ENCODE data around the gene CDK11B.
A peak's percentile ranks its signal among the peaks of the same experiment; 100 is the strongest.
"Not testable (repeated sequence)": the region's sequence is repeated elsewhere in the genome, so short reads cannot be mapped to it uniquely, and the experiment has no call there.

Gene CDK11B

DNA sequence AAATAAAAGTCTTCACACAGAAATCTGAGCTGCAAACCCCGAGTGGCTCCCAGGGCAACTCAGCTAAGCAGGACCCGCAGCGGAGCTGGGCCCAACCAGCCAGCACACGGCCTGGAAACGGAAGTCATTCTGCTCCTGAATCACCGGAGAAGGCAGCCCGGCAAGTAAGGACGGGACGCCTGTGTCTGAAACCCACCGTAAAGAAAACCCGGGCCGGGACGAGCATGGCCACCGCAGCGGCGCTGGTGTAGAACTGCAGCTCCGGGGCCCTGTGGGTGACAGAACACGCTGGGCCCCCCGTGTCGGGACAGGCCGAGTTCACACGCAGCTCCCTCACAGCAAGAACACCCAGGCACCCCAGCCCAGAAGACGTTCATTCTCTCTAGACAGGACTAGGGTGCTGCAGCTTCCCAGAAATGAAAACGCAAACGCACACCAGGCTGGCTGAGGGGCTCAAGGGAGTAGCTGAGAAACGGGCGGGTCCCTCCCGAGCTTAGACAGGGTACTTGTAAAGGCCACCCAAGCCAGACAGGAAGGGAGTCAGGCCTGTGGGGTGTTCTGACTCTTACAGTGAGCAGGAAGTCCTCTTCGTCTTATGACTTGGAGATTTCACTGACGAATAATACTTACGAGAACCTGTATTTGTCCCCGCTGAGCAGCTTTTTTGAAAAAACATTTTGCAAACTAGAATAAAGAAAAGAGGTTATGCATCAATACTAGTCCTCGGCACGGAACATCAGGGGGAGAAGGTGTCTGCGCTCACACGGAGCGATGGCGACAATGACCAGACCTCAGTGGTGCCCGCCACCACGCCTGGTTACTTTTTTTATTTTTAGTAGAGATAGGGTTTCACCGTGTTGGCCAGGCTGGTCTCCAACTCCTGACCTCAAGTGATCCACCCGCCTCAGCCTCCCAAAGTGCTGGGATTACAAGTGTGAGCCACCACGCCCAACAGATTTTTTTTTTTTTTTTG lies 10.9 kb upstream of the CDK11B start:
- no peak for DNase-seq (ENCODE audit: low read depth)
- H3K4me3 ChIP-seq (ENCODE audit: low read depth, low read length), result no peak overlapping the region
- TF ChIP-seq, protein P1, sequence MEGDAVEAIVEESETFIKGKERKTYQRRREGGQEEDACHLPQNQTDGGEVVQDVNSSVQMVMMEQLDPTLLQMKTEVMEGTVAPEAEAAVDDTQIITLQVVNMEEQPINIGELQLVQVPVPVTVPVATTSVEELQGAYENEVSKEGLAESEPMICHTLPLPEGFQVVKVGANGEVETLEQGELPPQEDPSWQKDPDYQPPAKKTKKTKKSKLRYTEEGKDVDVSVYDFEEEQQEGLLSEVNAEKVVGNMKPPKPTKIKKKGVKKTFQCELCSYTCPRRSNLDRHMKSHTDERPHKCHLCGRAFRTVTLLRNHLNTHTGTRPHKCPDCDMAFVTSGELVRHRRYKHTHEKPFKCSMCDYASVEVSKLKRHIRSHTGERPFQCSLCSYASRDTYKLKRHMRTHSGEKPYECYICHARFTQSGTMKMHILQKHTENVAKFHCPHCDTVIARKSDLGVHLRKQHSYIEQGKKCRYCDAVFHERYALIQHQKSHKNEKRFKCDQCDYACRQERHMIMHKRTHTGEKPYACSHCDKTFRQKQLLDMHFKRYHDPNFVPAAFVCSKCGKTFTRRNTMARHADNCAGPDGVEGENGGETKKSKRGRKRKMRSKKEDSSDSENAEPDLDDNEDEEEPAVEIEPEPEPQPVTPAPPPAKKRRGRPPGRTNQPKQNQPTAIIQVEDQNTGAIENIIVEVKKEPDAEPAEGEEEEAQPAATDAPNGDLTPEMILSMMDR (conservative IDR thresholded peaks at IDR 0.05; ENCODE audit: low read depth, low read length), result no peak

DNA sequence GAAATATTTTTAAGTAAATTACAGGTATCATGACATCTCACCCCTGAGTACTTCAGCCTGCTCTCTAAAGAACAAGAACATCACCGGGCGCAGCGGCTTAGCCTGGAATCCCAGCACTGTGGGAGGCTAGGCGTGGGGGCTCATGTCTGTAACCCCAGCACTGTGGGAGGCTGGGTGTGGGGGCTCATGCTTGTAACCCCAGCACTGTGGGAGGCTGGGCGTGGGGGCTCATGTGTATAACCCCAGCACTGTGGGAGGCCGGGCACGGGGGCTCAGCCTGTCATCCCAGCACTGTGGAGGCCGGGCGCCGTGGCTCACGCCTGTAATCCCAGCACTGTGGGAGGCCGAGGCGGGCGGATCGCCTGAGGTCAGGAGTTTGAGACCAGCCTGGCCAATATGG lies 7.7 kb upstream of the CDK11B start:
- H3K4me3 ChIP-seq (ENCODE audit: low read depth, low read length), result no peak overlapping the region
- no peak for DNase-seq (ENCODE audit: low read depth)
- TF ChIP-seq, protein P1 (conservative IDR thresholded peaks at IDR 0.05; ENCODE audit: low read depth, low read length), result no peak

DNA sequence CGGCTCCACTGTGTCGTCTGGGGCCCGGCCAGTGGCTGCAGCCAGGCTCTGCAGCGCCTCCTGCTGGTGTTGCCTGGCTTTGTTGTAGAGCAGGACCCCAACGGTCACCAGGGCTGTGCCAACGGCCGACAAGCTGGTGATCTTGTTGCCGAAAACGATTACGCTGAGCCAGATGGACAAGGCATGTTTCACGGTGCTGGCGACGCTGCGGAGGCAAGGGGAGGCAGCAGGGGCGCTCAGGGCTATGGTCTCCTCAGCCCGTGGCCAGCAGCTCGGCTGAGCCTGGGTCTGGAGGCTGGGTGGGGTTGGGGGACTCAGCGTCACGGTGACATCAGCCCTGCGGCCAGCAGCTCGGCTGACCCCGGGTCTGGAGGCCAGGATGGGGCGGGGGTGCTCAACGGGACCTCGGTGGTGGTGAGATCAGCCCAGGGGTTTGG lies 7.0 kb upstream of the CDK11B start:
- TF ChIP-seq, protein P1 (conservative IDR thresholded peaks at IDR 0.05; ENCODE audit: low read depth, low read length), result peak; percentile 59
- DNase-seq (ENCODE audit: low read depth), result no peak
- no peak overlapping the region for H3K4me3 ChIP-seq (ENCODE audit: low read depth, low read length)

DNA sequence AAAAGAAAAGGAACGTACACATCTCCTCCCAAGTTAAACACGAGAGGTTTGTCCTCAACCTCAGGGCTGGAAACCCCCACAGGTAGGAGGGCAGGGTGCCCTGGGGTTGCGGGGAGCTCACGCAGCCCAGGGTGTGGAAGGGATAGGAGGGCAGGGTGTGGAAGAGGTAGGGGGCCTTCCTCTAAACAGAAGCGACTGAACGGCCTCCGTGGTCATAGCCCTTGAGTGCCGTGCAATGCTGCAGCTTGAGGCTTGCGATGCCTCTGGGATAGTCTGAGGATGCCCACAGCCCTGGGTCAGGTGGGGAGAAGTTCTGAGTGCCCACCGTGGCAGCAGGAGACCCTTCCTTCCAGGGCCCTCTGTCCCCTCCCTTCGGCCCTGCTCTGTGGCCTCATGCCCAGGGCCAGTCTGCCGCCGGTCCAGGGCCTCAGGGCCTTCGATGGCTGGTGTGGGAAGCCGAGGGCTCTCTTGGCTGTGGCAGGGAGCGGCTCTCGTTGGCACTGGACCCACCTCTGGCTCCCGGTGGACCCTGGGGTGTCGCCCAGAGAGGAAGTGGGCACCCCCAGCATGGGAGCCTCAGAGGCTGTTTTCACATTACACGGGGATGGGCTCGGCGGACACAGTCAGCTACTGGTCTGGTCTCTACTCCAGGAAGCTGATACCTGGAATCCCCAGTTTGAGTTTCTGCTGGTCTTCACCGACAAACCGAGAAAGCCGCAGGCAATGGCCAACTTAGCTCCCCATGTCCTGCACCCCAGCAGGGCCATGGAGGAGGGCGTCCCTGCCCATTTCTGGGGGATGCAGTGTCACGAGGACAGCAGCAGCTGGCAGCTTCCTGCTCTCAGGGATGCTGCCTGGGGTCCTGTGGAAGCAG lies 6.4 kb upstream of the CDK11B start:
- DNase-seq (ENCODE audit: low read depth), result no peak
- TF ChIP-seq, protein P1 (conservative IDR thresholded peaks at IDR 0.05; ENCODE audit: low read depth, low read length), result no peak
- H3K4me3 ChIP-seq (ENCODE audit: low read depth, low read length), result no peak overlapping the region

DNA sequence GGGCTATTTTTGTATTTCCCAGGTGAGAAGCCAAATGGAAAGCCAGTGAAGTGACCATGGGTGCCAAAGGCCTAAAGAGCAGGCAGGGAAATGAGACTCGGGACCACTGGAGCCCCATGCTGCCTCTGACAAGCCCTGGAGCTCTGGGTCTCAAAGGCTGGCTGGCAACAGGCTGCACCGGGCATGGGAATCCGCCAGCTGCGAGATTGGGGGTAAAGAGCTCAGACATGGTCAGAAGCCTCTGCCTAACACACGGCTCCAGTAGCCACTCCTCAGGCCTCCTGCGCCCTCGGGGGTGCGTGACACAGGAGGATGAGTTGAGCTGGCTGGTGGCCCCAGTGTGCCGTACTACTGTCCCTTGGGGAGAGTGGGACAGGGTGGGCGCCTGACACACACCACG lies 5.5 kb upstream of the CDK11B start:
- H3K4me3 ChIP-seq (ENCODE audit: low read depth, low read length); DNase-seq (ENCODE audit: low read depth): not testable (repeated sequence)

DNA sequence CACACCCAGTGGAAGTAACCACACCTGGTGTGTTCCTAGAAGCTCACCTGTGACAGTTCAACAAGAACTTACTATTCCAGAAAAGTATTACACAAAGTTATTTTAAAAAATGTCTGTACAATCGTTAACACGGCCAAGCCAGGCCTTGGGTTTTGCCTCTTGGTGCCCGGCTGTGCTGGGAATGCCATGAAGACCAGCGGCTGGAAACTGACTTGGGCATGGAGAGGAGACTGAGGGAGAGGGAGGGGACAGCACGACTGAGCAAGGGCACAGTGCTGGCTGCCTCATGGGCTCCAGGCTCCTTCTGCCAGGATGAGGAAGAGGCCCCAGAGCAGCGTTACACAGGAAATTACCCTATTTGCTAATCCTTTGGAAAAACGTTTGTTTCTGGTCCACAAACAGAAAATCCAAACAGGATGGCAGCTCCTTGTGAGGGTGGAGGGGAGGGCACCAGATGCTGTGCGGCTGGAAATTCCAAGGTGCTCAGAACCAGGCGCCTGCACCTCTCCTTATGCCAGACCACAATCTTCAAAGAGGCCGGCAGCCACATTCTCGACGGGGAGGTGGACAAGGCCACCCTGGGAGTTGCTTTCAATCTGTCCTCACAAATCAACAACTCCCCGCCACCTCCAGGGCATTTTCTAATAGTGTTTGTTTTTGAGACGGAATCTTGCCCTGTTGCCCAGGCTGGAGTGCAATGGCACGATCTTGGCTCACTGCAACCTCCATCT lies 4.2 kb upstream of the CDK11B start:
- DNase-seq (ENCODE audit: low read depth); H3K4me3 ChIP-seq (ENCODE audit: low read depth, low read length): not testable (repeated sequence)

DNA sequence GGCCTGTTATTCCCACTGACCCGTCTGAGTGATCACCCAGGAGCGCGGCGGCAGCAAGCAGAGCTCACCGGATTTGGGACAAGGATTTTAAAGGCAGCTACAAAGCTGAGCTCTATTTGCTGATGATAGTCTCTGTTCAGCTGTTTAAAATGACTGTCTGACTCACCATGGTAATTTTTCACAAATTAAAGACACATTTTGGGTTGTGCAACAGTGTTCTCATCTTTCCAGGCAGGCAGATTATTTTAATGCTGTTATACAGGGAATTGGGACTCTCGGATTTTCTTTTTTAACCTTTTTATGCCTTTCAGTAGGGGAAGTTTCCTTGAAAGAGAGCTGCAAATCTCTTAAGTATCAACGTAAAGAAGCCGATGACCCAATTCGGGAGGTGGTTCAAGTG lies 3.6 kb upstream of the CDK11B start:
- H3K4me3 ChIP-seq (ENCODE audit: low read depth, low read length), result not testable (repeated sequence)

DNA sequence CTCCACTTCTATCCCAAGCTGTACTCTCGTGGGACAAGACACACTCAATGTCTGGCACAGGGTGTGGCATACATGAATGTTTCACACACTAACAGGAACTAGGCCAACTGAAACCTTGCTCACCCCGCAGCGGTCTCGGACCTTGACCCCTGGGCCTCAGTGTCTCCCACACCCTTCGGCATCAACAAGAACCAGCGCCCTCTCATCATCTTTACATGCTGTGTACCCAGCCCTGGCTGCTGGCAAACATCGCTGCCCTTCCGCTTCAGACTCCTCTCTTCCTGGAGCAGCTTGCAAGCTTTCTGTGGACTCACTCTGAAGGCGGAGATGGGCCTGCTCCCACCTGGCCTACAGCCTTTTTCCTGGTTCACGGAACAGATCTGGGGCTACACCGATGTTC lies 10.5 kb downstream of the CDK11B start:
- DNase-seq (ENCODE audit: low read depth); H3K4me3 ChIP-seq (ENCODE audit: low read depth, low read length): not testable (repeated sequence)

More for the DNA sequence above, 3.6 kb upstream of the CDK11B start:
- DNase-seq (ENCODE audit: low read depth), result peak; percentile 36

DNA sequence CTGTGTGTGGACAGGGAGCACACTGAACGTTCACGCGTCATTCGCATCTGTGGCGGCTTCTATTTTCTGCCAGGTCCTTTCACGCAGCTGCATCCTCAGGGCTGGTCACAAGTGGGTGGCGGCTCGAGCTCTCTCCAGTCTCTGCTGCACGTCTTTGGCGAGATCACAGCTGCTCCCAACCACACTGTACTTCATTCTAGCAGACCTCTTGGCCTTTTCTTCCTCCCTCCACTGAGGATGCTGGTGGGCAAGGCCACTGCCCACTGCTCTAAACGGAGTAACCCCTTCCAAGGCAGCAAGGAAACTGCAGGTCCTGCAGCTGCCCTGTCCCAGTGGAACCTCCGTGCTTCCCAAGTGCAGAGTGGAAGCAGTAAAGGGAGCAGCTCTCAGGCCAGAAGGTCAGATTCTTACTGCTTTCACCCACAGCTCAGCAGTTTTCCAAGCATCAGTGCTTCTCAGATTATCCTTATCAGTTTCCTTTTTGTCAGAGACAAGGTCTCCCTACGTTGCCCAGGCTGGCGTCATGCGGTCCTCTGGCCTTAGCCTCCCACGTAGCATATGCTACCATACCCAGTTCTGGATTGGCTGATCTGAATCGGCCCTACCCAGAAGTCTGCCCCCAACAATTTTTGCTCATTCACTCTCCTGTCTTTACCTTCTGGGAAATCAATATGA lies 11.1 kb downstream of the CDK11B start:
- not testable (repeated sequence) for DNase-seq (ENCODE audit: low read depth)

DNA sequence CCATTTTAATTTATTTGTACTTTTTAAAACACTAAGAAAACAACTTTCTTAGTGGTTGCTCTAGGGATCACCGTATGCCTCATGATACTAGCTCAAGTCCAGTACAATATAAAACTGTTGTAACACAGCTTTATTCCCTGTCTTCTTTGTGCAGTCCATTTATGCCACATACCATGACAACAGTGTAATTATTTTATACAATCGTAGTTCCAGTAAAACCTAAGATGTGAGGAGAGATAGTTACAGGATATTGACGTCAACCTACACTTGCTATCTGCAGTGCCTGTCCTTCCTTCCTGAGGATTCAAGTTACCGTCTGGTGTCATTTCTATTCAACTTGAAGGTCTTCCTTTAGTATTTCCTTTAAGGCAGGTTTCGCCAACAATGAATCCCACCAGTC lies 12.5 kb downstream of the CDK11B start:
- not testable (repeated sequence) for DNase-seq (ENCODE audit: low read depth); H3K4me3 ChIP-seq (ENCODE audit: low read depth, low read length)

More for the DNA sequence above, 11.1 kb downstream of the CDK11B start:
- not testable (repeated sequence) for H3K4me3 ChIP-seq (ENCODE audit: low read depth, low read length)

DNA sequence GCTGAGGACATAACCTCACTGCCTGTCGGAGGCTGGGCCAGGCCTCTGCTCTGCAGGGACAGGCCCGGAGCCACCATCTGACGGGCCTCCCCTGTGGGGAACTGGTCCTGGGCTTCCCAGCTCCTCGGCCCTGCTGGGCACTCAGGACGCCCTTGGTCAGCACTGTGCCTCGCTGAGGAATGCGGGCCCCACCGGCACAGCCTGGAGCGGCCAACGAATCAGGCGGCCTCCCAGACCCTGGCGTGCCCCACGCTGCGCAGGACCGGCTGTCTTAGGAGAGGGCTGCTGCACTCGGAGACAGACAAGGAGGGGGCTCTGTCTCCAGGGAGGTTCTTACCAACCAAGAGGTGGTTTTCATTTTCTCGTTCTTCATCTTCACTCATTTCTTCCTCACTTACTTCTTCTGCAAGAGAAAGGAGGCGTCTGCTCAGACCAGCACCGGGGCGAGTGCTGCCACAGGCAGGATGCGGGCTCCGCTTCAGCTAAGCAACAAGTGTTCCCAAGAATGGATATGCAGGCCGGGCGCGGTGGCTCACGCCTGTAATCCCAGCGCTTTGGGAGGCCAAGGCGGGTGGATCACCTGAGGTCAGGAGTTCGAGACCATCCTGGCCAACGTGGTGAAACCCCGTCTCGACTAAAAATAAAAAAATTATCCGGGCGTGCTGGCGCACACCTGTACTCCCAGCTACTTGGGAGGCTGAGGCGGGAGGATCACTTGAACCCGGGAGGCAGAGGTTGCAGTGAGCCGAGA lies 17.9 kb downstream of the CDK11B start:
- not testable (repeated sequence) for H3K4me3 ChIP-seq (ENCODE audit: low read depth, low read length); DNase-seq (ENCODE audit: low read depth)

DNA sequence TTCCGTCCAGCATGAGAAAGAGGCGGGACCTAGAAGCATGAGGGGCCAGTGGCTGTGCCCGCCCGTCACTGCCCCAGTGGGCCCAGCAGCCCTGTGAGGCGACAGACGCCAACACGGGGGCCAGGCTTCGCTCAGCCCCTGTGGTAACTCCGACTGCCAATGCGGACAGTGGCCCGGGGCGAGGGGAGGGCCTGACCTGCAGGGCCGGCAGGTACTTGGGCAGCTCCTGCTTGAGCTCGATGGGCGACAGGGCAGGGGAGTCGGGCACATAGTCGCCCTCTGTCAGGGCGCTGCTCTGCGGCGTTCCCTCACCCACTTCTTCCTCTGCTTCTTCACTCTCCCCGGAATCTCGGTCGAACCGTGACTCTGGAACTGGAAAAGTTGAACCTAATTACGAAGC lies 18.7 kb downstream of the CDK11B start:
- DNase-seq (ENCODE audit: low read depth); H3K4me3 ChIP-seq (ENCODE audit: low read depth, low read length): not testable (repeated sequence)
